A549 (cell line): ENCODE data around the gene BTAF1. TPM values are rescaled to one million over a fixed set of nuclear protein-coding genes. Genes with fewer than 3 reads are reported as not detected.

Experiments
- ATAC-seq, 2 experiments: fragments of 200-7000 bp in 1 of 2; fragments of >200 bp in 1 of 2; cut with Nextera tagmentation in 1 of 2; cut with Tn5 transposase in 1 of 2; 3 replicates each; pipeline versions ENCODE4 v1.8.0 to v1.9.1; 2018 to 2020; ENCODE audit warnings: mild to moderate bottlenecking in 1 of 2, moderate library complexity in 1 of 2
- CTCF ChIA-PET: fragments of 300-600 bp; sonication (Branson Sonifier 250); formaldehyde crosslinking; extraction: SDS; loops from one replicate; lab custom pipeline; 2021; ENCODE audit warnings: antibody characterized with exemption, inconsistent platforms; lab: Yijun Ruan, JAX
- POLR2A ChIA-PET: fragments of 350-600 bp; formaldehyde crosslinking; extraction: SDS; loops from one replicate; lab custom pipeline; 2021; ENCODE audit warnings: antibody characterized with exemption, inconsistent platforms; lab: Yijun Ruan, JAX
- DNase-seq, 2 experiments: peaks; one replicate each; pipeline versions ENCODE4 v3.0.0 to v3.0.0-alpha.2; 2011 to 2016; ENCODE audit warnings: low read depth in 1 of 2, low spot score in 1 of 2
- FAIRE-seq: peaks from 2 replicates; lab custom pipeline; 2011; peaks lifted over from hg19 to GRCh38; lab: Jason Lieb, UNC
- H3K27ac ChIP-seq, 2 experiments: fragments of >200 bp; sonication (Bioruptor Twin); formaldehyde crosslinking; 3 replicates each; pipeline ENCODE4 v1.5.1; 2016 to 2017
- H3K4me1 ChIP-seq: fragments of >200 bp; sonication (Bioruptor Twin); formaldehyde crosslinking; 3 replicates; pipeline ENCODE4 v1.6.1; 2016
- H3K4me2 ChIP-seq: fragments of >200 bp; sonication (Bioruptor Twin); formaldehyde crosslinking; 3 replicates; pipeline ENCODE4 v1.6.1; 2016
- H3K4me3 ChIP-seq: fragments of >200 bp; sonication (Bioruptor Twin); formaldehyde crosslinking; 3 replicates; pipeline ENCODE4 v1.5.1; 2016
- H3K9me3 ChIP-seq: fragments of >200 bp; sonication (Bioruptor Twin); formaldehyde crosslinking; 3 replicates; pipeline ENCODE4 v1.6.1; 2016
- BCL3 ChIP-seq: fragments of >200 bp; sonication (Bioruptor Twin); formaldehyde crosslinking; IDR thresholded peaks from 3 replicates; pipeline ENCODE4 v1.6.1; 2016
- CBX8 ChIP-seq: fragments of 200-600 bp; sonication (generic); IDR thresholded peaks from 2 replicates; pipeline ENCODE4 v1.6.1; 2016
- CEBPB ChIP-seq, 2 experiments: fragments of >200 bp in 1 of 2; sonication (Bioruptor Twin) in 1 of 2; formaldehyde crosslinking in 1 of 2; IDR thresholded peaks; 2 replicates each; pipeline ENCODE4 v1.6.1; 2012 to 2016
- CHD4 ChIP-seq: fragments of 200-600 bp; sonication (generic); IDR thresholded peaks from 2 replicates; pipeline ENCODE4 v1.6.1; 2016; ENCODE audit warnings: antibody characterized with exemption, mild to moderate bottlenecking, borderline replicate concordance
- CTCF ChIP-seq: fragments of >200 bp; sonication (Bioruptor Twin); formaldehyde crosslinking; IDR thresholded peaks from 3 replicates; pipeline ENCODE4 v1.5.1; 2016
- E2F6 ChIP-seq: IDR thresholded peaks from 2 replicates; pipeline ENCODE4 v1.6.1; 2012; ENCODE audit warnings: low read depth, borderline replicate concordance
- EHMT2 ChIP-seq: fragments of 200-600 bp; sonication (generic); IDR thresholded peaks from 2 replicates; pipeline ENCODE4 v1.6.1; 2016; ENCODE audit warnings: antibody characterized with exemption, low read depth, mild to moderate bottlenecking, moderate library complexity
- ELK1 ChIP-seq: fragments of 150-350 bp; IDR thresholded peaks from 2 replicates; pipeline ENCODE4 v1.6.1; 2014; ENCODE audit warnings: low read depth, mild to moderate bottlenecking, low read length
- HES2 ChIP-seq: fragments of >200 bp; sonication (Bioruptor Twin); formaldehyde crosslinking; IDR thresholded peaks from 2 replicates; pipeline ENCODE4 v1.6.1; 2016
- HOXA7 ChIP-seq: fragments of 250-450 bp; sonication (Bioruptor Pico); IDR thresholded peaks from 2 replicates; pipeline ENCODE4 v1.5.0; 2020; ENCODE audit warnings: mild to moderate bottlenecking, moderate library complexity
- JUN ChIP-seq, 2 experiments: fragments of >200 bp; sonication (Bioruptor Twin); formaldehyde crosslinking; IDR thresholded peaks; 2 replicates in 1 of 2; 3 replicates in 1 of 2; pipeline ENCODE4 v1.6.1; 2016 to 2017
- JUNB ChIP-seq: fragments of >200 bp; sonication (Bioruptor Twin); formaldehyde crosslinking; IDR thresholded peaks from 2 replicates; pipeline ENCODE4 v1.6.1; 2016
- KDM5A ChIP-seq: fragments of 200-600 bp; sonication (generic); IDR thresholded peaks from 2 replicates; pipeline ENCODE4 v1.6.1; 2016; ENCODE audit warnings: antibody characterized with exemption, mild to moderate bottlenecking
- MAFK ChIP-seq: fragments of 450-650 bp; IDR thresholded peaks from 2 replicates; pipeline ENCODE4 v1.6.1; 2014; ENCODE audit not compliant: partially characterized antibody
- MAZ ChIP-seq: fragments of 150-350 bp; IDR thresholded peaks from 2 replicates; pipeline ENCODE4 v1.6.1; 2014; ENCODE audit warnings: antibody characterized with exemption, low read depth, low read length, borderline replicate concordance
- MYC ChIP-seq: IDR thresholded peaks from 2 replicates; pipeline ENCODE4 v1.6.1; 2012; ENCODE audit warnings: mild to moderate bottlenecking, inconsistent platforms, low read length, improper control_type of control experiment, borderline replicate concordance
- NR3C1 ChIP-seq: fragments of >200 bp; sonication (Bioruptor Twin); formaldehyde crosslinking; IDR thresholded peaks from 3 replicates; pipeline ENCODE4 v1.6.1; 2017
- PHF8 ChIP-seq: fragments of 200-600 bp; sonication (generic); IDR thresholded peaks from 2 replicates; pipeline ENCODE4 v1.6.1; 2016; ENCODE audit warnings: low read depth, mild to moderate bottlenecking, antibody characterized with exemption, moderate library complexity, borderline replicate concordance
- POLR2A ChIP-seq: IDR thresholded peaks from 2 replicates; pipeline ENCODE4 v1.6.1; 2012; ENCODE audit warnings: mild to moderate bottlenecking, low read length
- POLR2AphosphoS2 ChIP-seq: conservative IDR thresholded peaks from 2 replicates; pipeline ENCODE4 v1.6.1; 2012; ENCODE audit warnings: low read length, improper control_type of control experiment, inconsistent platforms
- RAD21 ChIP-seq, 2 experiments: fragments of >200 bp in 1 of 2; sonication (Bioruptor Twin) in 1 of 2; formaldehyde crosslinking in 1 of 2; IDR thresholded peaks in 1 of 2; conservative IDR thresholded peaks in 1 of 2; 2 replicates in 1 of 2; 3 replicates in 1 of 2; pipeline ENCODE4 v1.6.1; 2012 to 2018; ENCODE audit warnings: inconsistent platforms in 1 of 2
- RCOR1 ChIP-seq: fragments of 150-350 bp; IDR thresholded peaks from 2 replicates; pipeline ENCODE4 v1.6.1; 2014; ENCODE audit warnings: antibody characterized with exemption, low read length, low read depth
- RFX5 ChIP-seq: fragments of 450-650 bp; IDR thresholded peaks from 2 replicates; pipeline ENCODE4 v1.7.1; 2014; ENCODE audit warnings: antibody characterized with exemption, mild to moderate bottlenecking, moderate library complexity
- RNF2 ChIP-seq: fragments of 200-600 bp; sonication (generic); IDR thresholded peaks from 2 replicates; pipeline ENCODE4 v1.6.1; 2016; ENCODE audit warnings: low read depth, mild to moderate bottlenecking, antibody characterized with exemption, moderate library complexity, borderline replicate concordance
- SREBF2 ChIP-seq: fragments of 450-650 bp; IDR thresholded peaks from 2 replicates; pipeline ENCODE4 v1.6.1; 2014; ENCODE audit warnings: mild to moderate bottlenecking, moderate library complexity
- TFCP2L1 ChIP-seq: fragments of 250-450 bp; sonication (Bioruptor Pico); IDR thresholded peaks from 2 replicates; pipeline ENCODE4 v1.5.0; 2021; ENCODE audit warnings: mild to moderate bottlenecking
- ZFP36 ChIP-seq: fragments of 450-650 bp; IDR thresholded peaks from 2 replicates; pipeline ENCODE4 v1.6.1; 2014; ENCODE audit warnings: borderline replicate concordance; ENCODE audit not compliant: partially characterized antibody
- ZNF302 ChIP-seq: fragments of 250-450 bp; sonication (Bioruptor Pico); IDR thresholded peaks from 2 replicates; pipeline ENCODE4 v1.9.0; 2021; ENCODE audit warnings: inconsistent platforms, mild to moderate bottlenecking, moderate library complexity
- WGBS: methylation state at CpG from one replicate; pipeline ENCODE4 v1.1.6; 2017; ENCODE audit errors: missing lambda C conversion rate; 5-methylcytosine and 5-hydroxymethylcytosine counted together
- polyA plus RNA-seq, 4 experiments: library from polyadenylated mRNA; depleted of rRNA in 3 of 4; stranded (reverse); fragments of >200 nt; fragmentation: RNase III in 1 of 4; extraction: RNeasy Plus Mini Kit Qiagen cat#74134 plus additional on column Dnase treatment in 1 of 4; gene quantifications; 2 replicates in 3 of 4; 3 replicates in 1 of 4; pipeline ENCODE4 v1.2.3, GENCODE V29; 2011 to 2017

BTAF1 gene
- polyA plus RNA-seq, 2 of the 4 experiments (the other 2 are of a cell fraction) = 16.7 to 54.7 TPM

- no peak for TF ChIP-seq BCL3
- TF ChIP-seq NR3C1 = no peak
- no peak for TF ChIP-seq RNF2
- no peak for TF ChIP-seq MAFK
- no peak for TF ChIP-seq EHMT2
These were observed 51.9 kb downstream of the BTAF1 start (continued) for GRCh38 chr10:91975438-91975837.

GRCh38 chr10:91976317-91977051 lies 52.9 kb downstream of the BTAF1 start:
- 90% methylated on average over 5 of the region's 5 CpGs for WGBS
- ChIA-PET CTCF (no interaction called here), POLR2A (no interaction called here)

GRCh38 chr10:91977491-91977890 lies 53.9 kb downstream of the BTAF1 start:
- H3K4me1 ChIP-seq = 0 out of 3 replicates have a peak, but pooled peaks cover 5% of the 10 kb centered on the region
- H3K4me3 ChIP-seq = no peak overlapping the region
- FAIRE-seq = no peak
- H3K9me3 ChIP-seq = no peaks in the 10 kb centered on the region
- CTCF ChIA-PET = no interaction called here
- H3K27ac ChIP-seq = no peak overlapping the region
- no peak for DNase-seq
- POLR2A ChIA-PET = no interaction called here
- H3K4me2 ChIP-seq = no peak overlapping the region
- no peak for ATAC-seq
- WGBS = 77% methylated on average over 2 of the region's 2 CpGs
- TF ChIP-seq MAZ = no peak
- TF ChIP-seq KDM5A = no peak
- TF ChIP-seq PHF8 = no peak
- no peak for TF ChIP-seq RAD21 (conservative IDR thresholded peaks at IDR 0.05 in 1 of 2, IDR thresholded peaks at IDR 0.05 in 1 of 2)
- no peak for TF ChIP-seq TFCP2L1
- TF ChIP-seq ELK1 = no peak
- no peak for TF ChIP-seq CBX8
- TF ChIP-seq MYC = no peak
- TF ChIP-seq CTCF = no peak

More at GRCh38 chr10:91976317-91977051, 52.9 kb downstream of the BTAF1 start:
- H3K4me3 ChIP-seq = no peak overlapping the region
- 0 out of 3 replicates have a peak, but pooled peaks cover 5% of the 10 kb centered on the region for H3K4me1 ChIP-seq
- no peak overlapping the region for H3K4me2 ChIP-seq
- TF ChIP-seq JUNB (no peak), ZFP36 (no peak), CHD4 (no peak), BCL3 (no peak), ZNF302 (CRISPR knock-in tag) (no peak), NR3C1 (no peak), ELK1 (no peak), SREBF2 (no peak), HOXA7 (CRISPR knock-in tag) (no peak), E2F6 (no peak), CEBPB (IDR thresholded peaks at IDR 0.05) (no peak), RFX5 (no peak), POLR2AphosphoS2 (no peak), POLR2A (no peak), JUN (IDR thresholded peaks at IDR 0.05) (no peak), RCOR1 (no peak), KDM5A (no peak), HES2 (no peak)
- TF ChIP-seq, all 56 proteins: peak for 0
- no peak for DNase-seq
- Histone ChIP-seq H3K27ac (no peak overlapping the region), H3K9me3 (no peaks in the 10 kb centered on the region)
- ATAC-seq = no peak
- FAIRE-seq = no peak
